Measurements from ENCODE around the gene HERC3.

The HERC3 gene

DNA sequence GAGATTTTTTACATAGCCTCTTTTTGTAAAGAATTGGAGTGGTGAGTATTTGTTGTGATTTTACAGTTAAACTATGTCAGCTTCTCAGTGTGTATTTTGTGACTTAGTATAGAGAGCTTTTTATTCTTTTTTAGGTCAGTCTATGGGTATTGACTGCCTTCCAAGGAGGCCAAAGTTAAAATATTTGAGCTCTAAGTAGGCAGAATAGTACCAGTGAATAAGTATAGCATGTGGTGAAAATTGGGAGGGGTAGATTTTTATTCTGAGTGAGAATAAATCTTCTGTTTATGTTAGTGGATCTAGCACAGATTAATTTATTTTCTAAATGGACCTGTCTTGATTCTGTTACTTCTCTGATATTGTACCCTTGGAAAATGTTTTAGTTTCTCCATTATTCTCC lies 37.5 kb downstream of the HERC3 start:
- no peak for DNase-seq (ENCODE audit: low read depth)
- TF ChIP-seq, protein P1, sequence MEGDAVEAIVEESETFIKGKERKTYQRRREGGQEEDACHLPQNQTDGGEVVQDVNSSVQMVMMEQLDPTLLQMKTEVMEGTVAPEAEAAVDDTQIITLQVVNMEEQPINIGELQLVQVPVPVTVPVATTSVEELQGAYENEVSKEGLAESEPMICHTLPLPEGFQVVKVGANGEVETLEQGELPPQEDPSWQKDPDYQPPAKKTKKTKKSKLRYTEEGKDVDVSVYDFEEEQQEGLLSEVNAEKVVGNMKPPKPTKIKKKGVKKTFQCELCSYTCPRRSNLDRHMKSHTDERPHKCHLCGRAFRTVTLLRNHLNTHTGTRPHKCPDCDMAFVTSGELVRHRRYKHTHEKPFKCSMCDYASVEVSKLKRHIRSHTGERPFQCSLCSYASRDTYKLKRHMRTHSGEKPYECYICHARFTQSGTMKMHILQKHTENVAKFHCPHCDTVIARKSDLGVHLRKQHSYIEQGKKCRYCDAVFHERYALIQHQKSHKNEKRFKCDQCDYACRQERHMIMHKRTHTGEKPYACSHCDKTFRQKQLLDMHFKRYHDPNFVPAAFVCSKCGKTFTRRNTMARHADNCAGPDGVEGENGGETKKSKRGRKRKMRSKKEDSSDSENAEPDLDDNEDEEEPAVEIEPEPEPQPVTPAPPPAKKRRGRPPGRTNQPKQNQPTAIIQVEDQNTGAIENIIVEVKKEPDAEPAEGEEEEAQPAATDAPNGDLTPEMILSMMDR (IDR thresholded peaks at IDR 0.05; ENCODE audit: control insufficient read depth, insufficient read depth, low read depth, low read length, missing control alignments): no peak
- H3K4me3 ChIP-seq (ENCODE audit: control insufficient read depth, low read depth, low read length): no peak overlapping the region

DNA sequence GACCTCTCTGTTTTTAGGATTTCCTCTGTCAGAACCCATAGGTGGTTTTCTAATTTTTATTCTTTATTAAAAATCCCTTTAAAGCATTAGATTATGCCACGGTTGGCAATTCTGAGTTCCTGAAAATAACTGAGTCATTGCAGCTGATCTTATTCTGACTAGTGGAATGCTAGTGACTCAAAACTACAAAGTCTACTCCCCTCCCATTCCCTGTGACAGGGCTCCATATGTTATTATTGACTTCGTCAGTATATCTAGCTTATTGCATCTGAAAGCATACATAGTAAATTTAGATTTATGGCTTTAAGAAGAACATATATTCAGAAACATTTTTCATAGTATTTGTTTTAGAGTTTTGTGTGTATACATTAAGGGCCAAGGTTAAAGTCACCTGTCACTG lies 38.5 kb downstream of the HERC3 start:
- H3K4me3 ChIP-seq (ENCODE audit: control insufficient read depth, low read depth, low read length): no peak overlapping the region
- no peak for DNase-seq (ENCODE audit: low read depth)
- TF ChIP-seq, protein P1 (IDR thresholded peaks at IDR 0.05; ENCODE audit: control insufficient read depth, insufficient read depth, low read depth, low read length, missing control alignments): no peak

DNA sequence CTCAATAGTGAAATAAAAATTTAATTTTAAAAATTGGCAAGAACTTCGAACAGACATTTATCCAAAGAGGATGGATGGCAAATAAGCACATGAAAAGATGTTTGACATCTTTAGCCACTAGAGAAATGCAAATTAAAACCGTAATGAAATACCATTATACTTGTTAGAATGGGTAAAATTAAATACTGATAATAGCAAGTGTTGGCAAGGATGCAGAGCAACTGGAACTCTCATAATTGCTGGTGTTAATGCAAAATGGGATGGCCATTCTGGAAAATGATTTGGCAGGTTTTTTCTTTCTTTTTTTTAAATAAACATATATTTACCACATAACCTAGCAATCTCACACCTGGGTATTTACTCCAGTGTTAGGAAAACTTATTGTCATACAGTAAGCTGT lies 51.7 kb downstream of the HERC3 start:
- no peak overlapping the region for H3K4me3 ChIP-seq (ENCODE audit: control insufficient read depth, low read depth, low read length)
- TF ChIP-seq, protein P1 (IDR thresholded peaks at IDR 0.05; ENCODE audit: control insufficient read depth, insufficient read depth, low read depth, low read length, missing control alignments): no peak
- DNase-seq (ENCODE audit: low read depth): no peak

DNA sequence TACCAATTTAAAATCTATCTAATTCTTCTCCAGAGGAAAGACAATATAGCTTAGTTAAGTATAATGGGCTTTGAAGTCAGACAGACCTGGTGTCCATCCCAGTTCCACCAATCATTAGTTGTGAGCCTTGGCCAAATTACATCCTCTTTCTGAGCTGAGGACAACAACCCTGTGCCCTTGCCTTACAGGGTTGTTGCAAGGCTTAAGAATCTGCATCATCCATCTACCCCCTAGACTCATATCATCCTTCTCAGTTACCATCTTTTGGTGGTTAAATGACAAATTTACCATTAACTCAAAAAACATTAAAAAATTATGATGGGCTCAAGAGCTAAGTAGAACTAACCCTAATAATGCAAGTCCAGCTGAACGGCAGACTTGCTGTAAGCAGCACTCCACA lies 53.7 kb downstream of the HERC3 start:
- TF ChIP-seq, protein P1 (IDR thresholded peaks at IDR 0.05; ENCODE audit: control insufficient read depth, insufficient read depth, low read depth, low read length, missing control alignments): no peak
- no peak overlapping the region for H3K4me3 ChIP-seq (ENCODE audit: control insufficient read depth, low read depth, low read length)
- DNase-seq (ENCODE audit: low read depth): no peak

DNA sequence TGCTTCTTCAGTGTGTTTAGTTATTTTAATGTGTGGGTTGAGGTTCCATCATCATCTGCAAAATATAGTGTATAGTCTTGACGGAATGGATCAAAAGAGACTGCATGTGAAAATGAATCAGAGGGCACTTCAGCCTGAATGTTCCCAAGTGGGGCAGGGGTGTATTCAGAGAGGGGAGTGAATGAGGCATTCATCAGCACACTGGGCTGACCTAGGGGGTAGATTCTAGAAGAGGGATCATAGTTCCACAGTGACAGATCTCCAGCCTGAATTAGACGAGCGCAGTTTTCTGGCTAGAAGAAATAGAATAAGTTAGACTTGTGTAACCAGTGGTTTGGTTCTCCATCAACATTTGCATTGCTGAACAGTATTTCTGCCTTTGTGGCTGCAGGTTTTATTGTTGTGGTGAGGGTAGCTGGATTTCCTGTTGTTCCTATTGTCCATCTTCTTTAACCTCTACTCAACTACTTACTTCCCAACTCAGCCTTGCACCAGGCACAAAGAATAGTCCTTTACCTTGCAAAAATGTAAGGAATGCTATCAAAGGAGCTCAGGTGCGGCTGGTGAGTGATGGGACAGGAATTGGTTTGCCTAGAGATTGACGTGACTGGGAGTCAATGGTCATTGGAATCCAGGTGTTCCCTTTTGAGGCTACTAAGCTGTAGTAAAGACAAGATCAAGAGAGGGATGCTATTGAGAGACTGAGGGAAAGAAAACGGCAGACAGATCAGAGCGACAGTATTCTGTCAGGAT lies 54.4 kb downstream of the HERC3 start:
- DNase-seq (ENCODE audit: low read depth): no peak
- no peak overlapping the region for H3K4me3 ChIP-seq (ENCODE audit: control insufficient read depth, low read depth, low read length)
- TF ChIP-seq, protein P1 (IDR thresholded peaks at IDR 0.05; ENCODE audit: control insufficient read depth, insufficient read depth, low read depth, low read length, missing control alignments): no peak

DNA sequence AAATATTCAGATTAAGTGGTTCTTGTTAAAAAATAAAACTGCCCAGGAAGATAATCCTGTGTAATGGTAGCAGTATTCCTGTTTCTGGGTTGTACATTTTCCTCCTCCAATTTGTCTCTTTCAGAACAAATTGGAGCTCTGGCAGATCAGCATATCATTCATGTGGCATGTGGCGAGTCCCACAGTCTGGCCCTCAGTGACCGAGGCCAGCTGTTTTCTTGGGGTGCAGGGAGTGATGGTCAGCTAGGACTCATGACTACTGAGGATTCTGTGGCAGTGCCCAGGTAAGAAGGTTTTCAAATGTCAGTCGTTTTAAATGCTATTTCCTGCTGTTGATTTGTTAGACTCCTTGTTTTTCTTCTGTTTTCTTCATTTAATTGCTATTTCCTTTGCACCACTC lies 57.4 kb downstream of the HERC3 start:
- TF ChIP-seq, protein P1 (IDR thresholded peaks at IDR 0.05; ENCODE audit: control insufficient read depth, insufficient read depth, low read depth, low read length, missing control alignments): no peak
- DNase-seq (ENCODE audit: low read depth): no peak
- H3K4me3 ChIP-seq (ENCODE audit: control insufficient read depth, low read depth, low read length): no peak overlapping the region

Measured in AG09309 (cell line).